ENCODE data around the gene NETO2.
"Not testable (repeated sequence)": the region's sequence is repeated elsewhere in the genome, so short reads cannot be mapped to it uniquely, and the experiment has no call there.

Gene NETO2, protein sequence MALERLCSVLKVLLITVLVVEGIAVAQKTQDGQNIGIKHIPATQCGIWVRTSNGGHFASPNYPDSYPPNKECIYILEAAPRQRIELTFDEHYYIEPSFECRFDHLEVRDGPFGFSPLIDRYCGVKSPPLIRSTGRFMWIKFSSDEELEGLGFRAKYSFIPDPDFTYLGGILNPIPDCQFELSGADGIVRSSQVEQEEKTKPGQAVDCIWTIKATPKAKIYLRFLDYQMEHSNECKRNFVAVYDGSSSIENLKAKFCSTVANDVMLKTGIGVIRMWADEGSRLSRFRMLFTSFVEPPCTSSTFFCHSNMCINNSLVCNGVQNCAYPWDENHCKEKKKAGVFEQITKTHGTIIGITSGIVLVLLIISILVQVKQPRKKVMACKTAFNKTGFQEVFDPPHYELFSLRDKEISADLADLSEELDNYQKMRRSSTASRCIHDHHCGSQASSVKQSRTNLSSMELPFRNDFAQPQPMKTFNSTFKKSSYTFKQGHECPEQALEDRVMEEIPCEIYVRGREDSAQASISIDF

DNA sequence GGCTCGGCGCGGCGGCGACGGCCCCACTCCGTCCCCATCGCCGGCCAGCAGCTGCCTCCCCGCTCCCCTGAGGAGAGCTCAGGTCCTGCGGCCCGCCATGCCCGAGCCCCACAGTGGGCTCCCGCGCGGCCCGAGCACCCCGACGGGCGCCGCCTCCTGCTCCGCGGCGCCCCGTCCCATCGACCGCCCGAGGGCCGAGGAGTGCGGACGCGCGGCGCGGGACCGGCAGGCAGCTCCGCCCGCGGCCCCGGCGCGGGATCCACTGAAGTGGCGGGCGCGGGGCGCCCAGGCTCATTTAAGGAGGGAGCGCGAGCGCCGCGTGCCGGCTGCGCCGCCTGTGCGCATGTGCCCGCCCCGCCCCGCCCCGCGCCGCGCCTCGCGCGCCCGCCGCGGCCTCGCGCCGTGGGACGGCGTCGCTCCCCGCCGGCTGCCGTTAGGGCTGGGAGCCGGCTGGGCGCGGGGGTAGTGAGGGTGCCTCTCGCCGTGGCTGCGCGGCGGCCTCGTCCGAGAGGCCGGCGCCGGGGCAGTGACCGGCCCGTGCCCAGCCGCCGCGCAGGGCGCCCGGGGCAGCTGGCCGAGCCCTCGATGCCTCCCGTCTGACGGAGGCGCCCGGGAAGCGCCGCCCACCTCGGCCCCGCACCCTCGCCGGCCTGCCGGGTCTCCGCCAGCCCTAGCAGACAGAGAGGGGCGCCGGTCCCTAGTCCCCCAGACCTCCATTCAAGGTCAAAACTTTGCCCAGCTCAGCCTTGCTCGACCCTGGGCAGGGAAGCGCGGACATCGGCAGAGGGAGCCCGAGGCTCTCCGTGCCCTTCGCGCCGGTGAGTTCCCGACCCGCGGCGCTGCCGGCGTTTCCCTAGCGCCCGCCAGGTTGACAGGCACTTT lies at the start of gene NETO2:
NETO2 (minus strand) TSS at position 269 of the 882 bp plus-strand sequence. CDS start 333 bp downstream, outside the sequence.
- DNase-seq (ENCODE audit: low read depth in 2 of 2), result peak; percentile 33 to 59

DNA sequence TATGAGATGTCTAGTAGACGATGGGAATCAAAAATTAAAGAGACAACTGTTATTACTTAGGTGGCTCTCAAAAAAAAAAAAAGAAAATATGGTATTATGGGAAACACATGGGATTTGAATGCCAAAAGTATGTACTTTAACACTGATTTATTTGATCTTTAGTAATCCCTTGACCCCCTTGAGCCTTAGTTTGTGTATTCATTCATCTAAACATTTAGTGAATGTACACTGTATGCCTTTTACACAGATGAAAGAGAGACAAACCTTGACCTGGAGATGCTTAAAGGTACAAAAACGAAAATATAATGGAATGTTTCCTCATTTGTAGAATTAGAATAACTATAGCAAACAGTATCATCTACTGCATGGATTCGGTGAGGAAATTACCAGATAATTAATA lies 38.6 kb upstream of the NETO2 start:
- DNase-seq (ENCODE audit: low read depth in 2 of 2), result no peak

DNA sequence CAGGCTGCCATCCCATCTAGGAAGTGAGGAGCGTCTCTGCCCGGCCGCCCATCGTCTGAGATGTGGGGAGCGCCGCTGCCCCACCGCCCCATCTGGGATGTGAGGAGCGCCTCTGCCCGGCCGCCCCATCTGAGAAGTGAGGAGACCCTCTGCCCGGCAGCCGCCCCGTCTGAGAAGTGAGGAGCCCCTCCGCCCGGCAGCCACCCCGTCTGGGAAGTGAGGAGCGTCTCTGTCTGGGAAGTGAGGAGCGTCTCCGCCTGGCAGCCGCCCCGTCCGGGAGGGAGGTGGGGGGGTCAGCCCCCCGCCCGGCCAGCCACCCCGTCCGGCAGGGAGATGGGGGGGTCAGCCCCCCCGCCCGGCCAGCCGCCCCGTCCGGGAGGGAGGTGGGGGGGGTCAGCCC lies 37.3 kb upstream of the NETO2 start:
- not testable (repeated sequence) for DNase-seq (ENCODE audit: low read depth in 2 of 2)

DNA sequence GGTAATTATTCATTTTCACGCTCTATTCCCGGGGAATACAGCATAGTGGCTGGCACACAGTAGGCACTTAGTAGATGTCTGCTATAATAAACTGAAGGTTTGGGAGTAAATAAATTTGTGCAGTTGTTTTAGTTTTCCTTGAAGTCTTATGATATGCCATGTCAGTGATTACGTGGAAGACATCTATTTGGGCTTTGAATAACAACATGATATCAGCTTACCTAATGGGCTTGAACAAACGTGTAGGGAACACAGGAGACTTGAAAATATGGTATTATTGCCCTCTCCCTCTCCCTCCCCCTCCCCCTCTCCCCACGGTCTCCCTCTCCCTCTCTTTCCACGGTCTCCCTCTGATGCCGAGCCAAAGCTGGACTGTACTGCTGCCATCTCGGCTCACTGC lies 36.3 kb upstream of the NETO2 start:
- no peak for DNase-seq (ENCODE audit: low read depth in 2 of 2)

DNA sequence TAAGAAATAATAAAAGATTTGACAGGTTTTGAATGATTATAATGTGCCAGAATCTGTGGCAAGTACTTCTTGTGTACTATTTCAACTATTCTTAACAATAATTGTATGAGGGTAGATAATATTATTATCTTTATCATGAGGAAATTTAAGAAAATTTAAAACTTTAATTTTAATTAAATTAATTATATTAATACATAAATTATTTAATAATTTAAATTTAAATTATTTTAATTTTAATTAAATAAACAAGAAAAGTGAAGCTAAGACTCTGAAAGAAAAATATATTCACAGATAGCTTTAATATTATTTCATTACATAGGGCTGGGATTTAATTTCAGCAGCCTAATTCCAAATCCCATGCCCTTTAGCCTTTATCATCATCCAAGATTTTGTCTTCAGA lies 31.4 kb upstream of the NETO2 start:
- DNase-seq (ENCODE audit: low read depth in 2 of 2), result no peak

DNA sequence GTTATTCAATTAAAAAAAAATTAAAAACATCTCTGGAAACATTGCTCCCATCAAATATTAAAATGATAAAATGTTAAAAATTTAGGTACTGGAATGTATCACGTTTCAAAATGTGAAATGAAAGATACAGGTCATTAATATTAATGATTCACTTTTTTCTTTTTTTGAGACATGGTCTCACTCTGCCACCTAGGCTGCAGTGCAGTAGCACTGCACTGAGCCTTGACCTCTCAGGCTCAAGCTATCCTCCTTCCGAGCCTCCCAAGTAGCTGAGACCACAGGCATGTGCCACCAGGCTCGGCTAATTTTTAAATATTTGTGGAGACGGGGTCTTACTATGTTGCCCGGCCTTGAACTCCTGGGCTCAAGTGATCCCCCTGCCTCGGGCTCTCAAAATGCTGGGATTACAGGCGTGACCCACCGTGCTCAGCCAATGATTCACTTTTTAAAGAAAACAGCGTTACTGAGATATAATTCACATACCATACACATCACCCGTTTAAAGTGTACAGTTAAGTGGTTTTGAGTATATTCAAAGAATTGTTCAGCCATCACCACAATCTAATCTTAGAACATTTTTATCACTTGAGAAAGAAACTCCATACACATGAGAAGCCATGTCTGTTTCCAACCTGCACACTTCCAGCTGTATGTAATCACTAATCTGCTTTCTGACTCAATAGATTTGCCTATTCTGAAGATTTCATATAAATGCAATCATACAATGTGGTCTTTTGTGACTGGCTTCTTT lies 19.1 kb upstream of the NETO2 start:
- DNase-seq (ENCODE audit: low read depth in 2 of 2), result no peak

DNA sequence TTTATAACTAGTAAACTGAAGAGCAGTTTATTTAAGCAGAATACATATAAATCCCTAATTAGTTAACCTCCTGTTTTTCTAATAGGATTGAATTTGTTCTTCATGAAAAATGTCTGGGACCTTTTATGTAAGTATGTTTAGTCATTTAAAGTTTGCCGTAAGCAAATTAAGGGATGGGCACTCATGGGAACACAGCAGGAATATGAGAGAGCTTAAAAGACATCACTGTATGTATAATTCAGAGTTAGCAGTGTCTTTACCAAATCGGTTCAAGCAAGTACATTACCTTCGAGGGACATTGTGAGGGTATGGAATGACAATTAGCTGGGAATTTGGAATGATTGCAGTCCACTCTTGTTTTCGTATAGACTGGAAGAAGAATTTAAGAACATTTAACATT lies 17.7 kb upstream of the NETO2 start:
- no peak for DNase-seq (ENCODE audit: low read depth in 2 of 2)

DNA sequence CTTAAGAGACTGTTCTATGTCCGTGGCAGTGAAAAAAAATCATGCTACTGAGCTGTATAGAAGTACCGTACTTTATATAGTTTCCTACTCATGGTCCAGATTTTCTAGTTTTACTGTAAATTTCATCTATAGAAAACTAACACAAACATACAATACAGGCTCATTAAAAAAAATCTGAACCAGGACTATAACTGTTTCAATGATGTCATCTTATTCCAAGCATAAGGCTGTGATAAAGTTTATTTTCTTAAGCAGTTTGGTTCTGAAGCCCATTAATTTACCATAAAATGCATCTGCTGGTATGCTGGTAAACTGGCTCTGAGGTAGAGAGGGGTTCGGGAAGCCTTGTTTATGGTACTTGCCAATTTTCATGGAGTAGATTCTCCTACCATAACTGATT lies 16.7 kb upstream of the NETO2 start:
- no peak for DNase-seq (ENCODE audit: low read depth in 2 of 2)

DNA sequence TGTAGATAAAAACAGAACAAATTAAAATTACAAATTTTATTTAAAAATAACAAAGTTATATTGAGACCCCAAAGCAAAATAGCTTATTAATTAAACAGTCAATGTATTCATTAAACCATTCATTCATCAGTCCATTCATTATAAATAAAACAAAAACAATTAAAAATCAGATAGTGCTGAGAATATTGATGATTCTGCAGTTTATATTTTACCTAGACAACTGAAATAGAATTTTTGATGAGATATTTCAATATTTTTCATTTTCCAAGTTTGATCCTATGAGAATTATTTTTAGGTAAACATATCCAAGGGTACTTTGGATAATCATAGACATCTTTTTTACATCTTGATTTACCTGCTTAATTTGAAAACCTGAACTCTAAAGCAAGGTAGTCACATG lies 15.2 kb upstream of the NETO2 start:
- no peak for DNase-seq (ENCODE audit: low read depth in 2 of 2)

DNA sequence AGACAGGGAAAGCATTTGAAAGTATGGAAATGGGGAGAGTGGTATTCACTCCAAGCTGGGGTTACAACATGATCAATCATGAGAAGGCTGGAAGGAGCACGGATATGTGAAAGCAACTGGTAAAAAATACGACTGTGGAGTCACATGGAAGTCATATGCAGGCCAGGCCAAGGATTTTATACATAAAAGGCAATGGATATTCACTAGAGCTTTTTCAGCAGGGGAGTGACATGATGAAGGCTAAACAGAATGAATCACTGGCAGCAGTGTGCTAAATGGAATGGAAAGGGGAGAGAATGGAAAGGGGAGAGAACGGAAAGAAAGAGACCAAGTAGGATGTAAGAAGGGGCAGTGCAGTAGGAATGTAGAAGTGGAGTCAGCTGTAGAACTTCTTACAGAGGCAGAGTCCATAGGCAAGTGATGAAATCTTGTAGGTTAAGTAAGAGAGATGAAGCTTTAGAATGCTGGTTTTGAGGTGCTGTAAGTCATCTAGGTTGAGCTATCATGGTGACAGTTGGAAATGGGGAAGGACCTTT lies 13.0 kb upstream of the NETO2 start:
- no peak for DNase-seq (ENCODE audit: low read depth in 2 of 2)

DNA sequence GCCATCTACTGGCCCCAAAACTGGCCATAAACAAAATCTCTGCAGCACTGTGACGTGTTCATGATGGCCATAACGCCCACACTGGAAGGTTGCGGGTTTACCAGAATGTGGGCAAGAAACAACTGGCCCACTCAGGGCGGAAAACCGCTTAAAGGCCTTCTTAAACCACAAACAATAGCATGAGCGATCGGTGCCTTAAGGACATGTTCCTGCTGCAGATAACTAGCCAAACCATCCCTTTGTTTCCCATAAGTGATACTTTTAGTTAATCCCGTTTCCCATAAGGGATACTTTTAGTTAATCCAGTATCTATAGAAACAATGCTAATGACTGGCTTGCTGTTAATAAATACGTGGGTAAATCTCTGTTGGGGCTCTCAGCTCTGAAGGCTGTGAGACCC lies 8.8 kb upstream of the NETO2 start:
- not testable (repeated sequence) for DNase-seq (ENCODE audit: low read depth in 2 of 2)

DNA sequence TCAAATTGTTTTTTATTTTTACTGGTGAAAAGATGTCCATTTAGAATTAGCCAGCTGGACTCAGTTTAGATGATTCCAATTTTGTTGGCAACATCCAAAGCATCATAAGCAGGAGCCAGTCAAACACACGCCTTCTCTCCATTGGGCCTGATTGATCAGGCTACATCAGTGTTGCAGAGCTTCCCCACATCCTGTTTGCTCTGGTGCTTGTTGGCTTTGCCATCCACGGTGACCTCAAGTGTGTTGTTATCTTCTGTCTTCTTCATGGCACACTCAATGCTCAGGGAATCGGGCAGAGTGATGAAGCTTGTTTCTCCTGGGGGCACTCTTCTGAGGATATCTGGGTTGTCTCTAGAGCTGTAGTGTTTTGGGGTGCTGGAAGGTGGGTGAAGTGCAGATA lies 6.3 kb upstream of the NETO2 start:
- no peak for DNase-seq (ENCODE audit: low read depth in 2 of 2)

DNA sequence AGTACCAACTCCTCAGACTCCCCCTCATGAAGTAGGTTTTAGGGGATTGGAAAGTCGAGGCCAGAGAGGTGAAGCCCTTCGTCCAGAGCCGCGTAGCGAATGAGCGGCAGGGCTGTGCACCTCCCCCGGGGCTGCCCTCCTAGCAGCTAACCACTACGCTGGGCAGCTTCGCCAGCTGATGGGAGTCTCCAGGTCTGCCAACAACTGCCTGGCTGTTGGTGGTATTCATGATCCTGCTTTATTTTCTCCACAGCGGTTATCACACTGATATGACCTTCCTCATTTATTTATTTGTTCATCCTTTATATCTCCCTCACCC lies 773 bp upstream of the NETO2 start:
- peak in 1 of 2 experiments; percentile 9 for DNase-seq (ENCODE audit: low read depth in 2 of 2)

DNA sequence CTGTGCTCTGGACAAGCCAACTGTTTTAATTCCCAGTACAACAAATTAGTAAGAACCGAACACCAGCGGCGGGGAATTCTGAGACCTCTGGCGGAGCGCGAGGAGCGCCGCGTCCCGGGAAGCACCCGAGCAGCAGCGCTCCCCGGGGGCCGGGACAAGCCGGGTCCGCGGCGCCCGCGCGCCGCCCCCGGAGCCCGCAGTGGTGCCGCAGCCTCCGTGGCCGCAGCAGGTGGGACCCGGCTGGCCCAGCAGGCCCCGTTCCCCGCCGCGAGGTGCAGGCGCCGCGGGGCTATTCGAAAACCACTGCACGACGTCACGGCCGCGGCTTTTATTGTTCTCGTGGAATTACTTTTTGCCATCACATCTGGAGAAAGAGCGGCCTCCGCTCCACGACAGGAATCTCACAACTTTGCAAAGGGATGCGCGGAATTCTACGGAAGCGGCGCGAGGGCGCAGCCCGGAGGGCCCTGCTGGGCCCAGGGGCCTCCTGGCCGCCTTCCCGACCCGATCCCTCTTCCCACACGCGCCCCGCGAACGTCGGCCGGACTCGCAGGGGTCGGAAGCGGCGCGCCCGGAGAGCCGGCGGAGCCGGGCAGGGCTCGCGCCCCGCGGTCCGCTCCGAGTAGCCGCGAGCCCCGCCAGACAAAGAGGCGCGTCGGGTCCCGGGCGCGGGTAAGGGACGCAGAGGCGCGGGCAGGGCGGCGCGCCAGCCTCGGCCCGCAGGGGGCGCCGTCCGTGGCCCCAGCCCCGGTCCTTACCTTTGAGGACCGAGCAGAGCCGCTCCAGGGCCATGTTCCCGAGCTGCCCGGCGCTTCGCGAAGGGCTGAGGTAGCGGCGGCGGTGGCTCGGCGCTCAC lies 696 bp downstream of the NETO2 start:
- peak; percentile 48 for DNase-seq (ENCODE audit: low read depth in 2 of 2)

DNA sequence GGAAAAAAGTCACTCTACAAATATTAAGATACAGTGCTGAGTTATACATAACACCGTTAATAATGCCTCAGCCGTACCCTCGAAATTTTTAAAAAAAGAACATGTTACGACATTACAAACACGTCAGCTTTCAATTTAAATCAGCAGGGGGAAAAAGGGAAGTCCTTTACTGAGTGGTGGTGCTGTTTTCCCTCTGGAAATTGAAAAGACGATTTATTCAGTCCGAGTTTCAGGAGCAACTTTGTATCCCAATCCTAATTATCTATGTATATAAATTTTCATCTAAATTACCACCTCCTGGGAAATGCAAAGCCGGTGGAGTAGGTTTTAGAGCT lies 1.3 kb downstream of the NETO2 start:
- no peak for DNase-seq (ENCODE audit: low read depth in 2 of 2)

DNA sequence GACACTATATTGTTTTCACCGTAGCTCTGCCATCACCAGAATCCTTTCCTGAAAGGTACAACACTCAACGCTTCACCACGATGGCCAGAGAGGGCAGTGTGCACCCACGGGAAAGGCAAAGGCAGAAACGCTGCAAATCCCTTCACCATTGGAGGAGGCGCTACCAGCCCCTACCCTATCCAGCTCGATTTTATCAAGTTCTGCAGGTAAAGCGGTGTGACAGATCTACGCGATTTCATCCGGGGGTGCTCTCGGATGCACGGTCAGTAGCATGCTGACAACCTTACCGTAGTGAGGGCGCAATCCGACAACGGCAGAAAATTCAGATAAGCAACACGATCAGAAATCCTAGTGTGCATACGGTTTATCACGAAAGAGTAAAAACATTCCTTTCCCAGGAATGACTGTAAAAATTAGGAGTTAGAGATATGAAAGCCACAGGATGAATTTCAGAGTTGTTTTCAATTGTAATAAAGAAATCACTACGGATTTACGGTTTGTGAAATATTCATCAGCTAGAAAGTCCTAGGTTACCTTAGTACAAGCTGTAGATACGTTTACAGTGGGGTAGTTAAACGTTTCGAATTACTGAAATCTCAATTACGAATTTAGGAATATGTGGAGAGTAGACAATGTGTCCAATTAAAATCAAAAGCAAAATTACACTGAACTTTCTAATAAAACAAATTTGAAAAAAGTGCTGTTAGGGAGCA lies 1.8 kb downstream of the NETO2 start:
- DNase-seq (ENCODE audit: low read depth in 2 of 2), result peak; percentile 56 to 78

DNA sequence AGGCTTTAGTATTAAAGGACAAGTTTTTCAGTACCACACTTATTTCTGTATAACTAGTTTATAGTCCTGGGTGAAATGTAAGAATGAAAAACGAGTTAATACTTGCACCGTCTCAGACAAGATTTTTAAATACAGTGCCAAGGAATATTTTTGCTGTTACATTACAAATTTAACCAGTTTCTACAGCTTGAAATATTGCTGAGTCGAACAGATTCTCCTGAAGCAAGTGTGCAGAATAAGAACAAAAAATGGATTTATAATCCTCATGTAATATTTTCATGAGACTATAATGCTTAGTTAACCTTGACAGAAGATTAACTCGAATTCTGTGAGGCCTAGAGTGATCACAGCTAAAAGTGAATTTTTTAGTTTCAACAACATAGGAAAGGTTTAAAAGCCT lies 3.1 kb downstream of the NETO2 start:
- no peak for DNase-seq (ENCODE audit: low read depth in 2 of 2)

DNA sequence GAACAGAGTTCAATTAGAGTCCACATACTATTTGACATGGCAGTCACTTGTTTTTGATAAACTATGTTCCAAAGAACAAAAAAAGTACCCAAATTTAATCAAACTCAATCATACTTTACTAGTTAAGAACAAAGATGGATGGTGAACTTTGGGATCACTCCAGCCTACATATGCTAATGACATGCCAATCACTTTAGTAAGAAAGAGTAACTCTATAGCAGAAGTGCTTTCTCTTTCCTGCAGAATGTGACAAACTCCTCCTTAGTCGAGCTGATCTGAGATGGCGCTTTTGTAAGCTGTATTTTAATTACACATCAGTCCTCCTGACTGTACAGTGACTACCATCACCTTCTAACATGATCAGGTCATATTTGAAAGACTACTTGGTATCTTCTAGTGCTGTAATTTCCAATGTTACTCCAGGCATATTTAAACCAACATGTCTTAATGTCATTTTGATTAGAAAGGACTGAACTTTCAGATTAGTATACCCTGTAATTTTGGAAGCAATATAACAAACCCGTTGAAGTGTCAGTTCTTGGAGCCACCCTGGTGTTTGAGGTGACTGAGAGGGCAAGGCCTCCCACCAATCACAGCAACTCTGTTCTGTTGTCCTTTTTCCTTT lies 4.1 kb downstream of the NETO2 start:
- DNase-seq (ENCODE audit: low read depth in 2 of 2), result no peak

DNA sequence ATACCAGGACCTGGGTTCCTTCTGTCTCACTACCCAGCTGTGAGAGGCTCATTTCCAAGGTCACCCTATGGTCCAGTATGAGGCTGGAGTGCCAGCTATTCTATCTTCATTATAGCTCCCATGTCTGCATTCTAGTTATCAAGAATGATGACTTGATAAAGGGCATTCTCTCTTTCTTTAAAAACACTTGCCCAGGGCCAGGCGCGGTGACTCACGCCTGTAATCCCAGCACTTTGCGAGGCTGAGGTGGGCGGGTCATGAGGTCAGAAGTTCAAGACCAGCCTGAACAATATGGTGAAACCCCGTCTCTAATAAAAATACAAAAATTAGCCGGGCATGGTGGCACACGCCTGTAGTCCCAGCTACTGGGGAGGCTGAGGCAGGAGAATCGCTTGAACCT lies 5.8 kb downstream of the NETO2 start:
- DNase-seq (ENCODE audit: low read depth in 2 of 2), result not testable (repeated sequence)

Measured in stimulated activated CD4-positive, alpha-beta T cell treated with anti-CD3 and anti-CD28 coated beads, Interleukin-12 subunit alpha, Interleukin-12 subunit beta, amount 100 ng/mL, for 24 hours (primary cell).